GM08714 (cell line): ENCODE results near the gene PLCZ1.

ENCODE experiments used
- H3K4me3 ChIP-seq: fragments of 200-500 bp; sonication (Bioruptor generic); 2 replicates; pipeline ENCODE4 v1.5.1; 2014; ENCODE audit warnings: mild to moderate bottlenecking, low read length, inconsistent platforms
- ZNF274 ChIP-seq: IDR thresholded peaks from 2 replicates; pipeline ENCODE4 v1.6.1; 2012; ENCODE audit warnings: mild to moderate bottlenecking, low read depth, low read length

Gene PLCZ1

GRCh38 chr12:18683327-18684013, 54.3 kb downstream of the PLCZ1 start:
- TF ChIP-seq ZNF274: no peak

GRCh38 chr12:18681818-18682217, 56.0 kb downstream of the PLCZ1 start:
- TF ChIP-seq ZNF274: no peak
- no peak overlapping the region for H3K4me3 ChIP-seq

More at GRCh38 chr12:18683327-18684013, 54.3 kb downstream of the PLCZ1 start:
- no peak overlapping the region for H3K4me3 ChIP-seq

GRCh38 chr12:18676996-18677588, 60.7 kb downstream of the PLCZ1 start:
- no peak overlapping the region for H3K4me3 ChIP-seq
- TF ChIP-seq ZNF274: no peak

- no peak overlapping the region for H3K4me3 ChIP-seq
- no peak for TF ChIP-seq ZNF274
Measured at GRCh38 chr12:18676141-18676540, 61.7 kb downstream of the PLCZ1 start.

GRCh38 chr12:18658829-18659228, 79.0 kb downstream of the PLCZ1 start:
- TF ChIP-seq ZNF274: no peak
- H3K4me3 ChIP-seq: no peak overlapping the region

GRCh38 chr12:18658179-18658578, 79.6 kb downstream of the PLCZ1 start:
- TF ChIP-seq ZNF274: no peak
- no peak overlapping the region for H3K4me3 ChIP-seq

GRCh38 chr12:18655351-18655750, 82.5 kb downstream of the PLCZ1 start:
- no peak for TF ChIP-seq ZNF274
- H3K4me3 ChIP-seq: no peak overlapping the region

GRCh38 chr12:18653465-18653864, 84.3 kb downstream of the PLCZ1 start:
- no peak for TF ChIP-seq ZNF274
- H3K4me3 ChIP-seq: no peak overlapping the region

GRCh38 chr12:18652596-18652995, 85.2 kb downstream of the PLCZ1 start:
- H3K4me3 ChIP-seq: no peak overlapping the region
- no peak for TF ChIP-seq ZNF274

- no peak overlapping the region for H3K4me3 ChIP-seq
- TF ChIP-seq ZNF274: no peak
Measured at GRCh38 chr12:18651525-18651924, 86.3 kb downstream of the PLCZ1 start.

GRCh38 chr12:18646286-18646890, 91.4 kb downstream of the PLCZ1 start:
- TF ChIP-seq ZNF274: no peak
- no peak overlapping the region for H3K4me3 ChIP-seq

GRCh38 chr12:18644564-18644963, 93.2 kb downstream of the PLCZ1 start:
- H3K4me3 ChIP-seq: no peak overlapping the region
- TF ChIP-seq ZNF274: no peak

GRCh38 chr12:18643681-18644080, 94.1 kb downstream of the PLCZ1 start:
- TF ChIP-seq ZNF274: no peak
- no peak overlapping the region for H3K4me3 ChIP-seq

GRCh38 chr12:18640321-18640955, 97.4 kb downstream of the PLCZ1 start:
- H3K4me3 ChIP-seq: no peak overlapping the region
- no peak for TF ChIP-seq ZNF274

GRCh38 chr12:18634382-18634781, 103.4 kb downstream of the PLCZ1 start:
- H3K4me3 ChIP-seq: no peak overlapping the region
- TF ChIP-seq ZNF274: no peak
